Neural cell (in vitro differentiated cells): ENCODE measurements around the gene KDM4C. TPM values are rescaled to one million over a fixed set of nuclear protein-coding genes. Genes with fewer than 3 reads are reported as not detected.

Experiments used
- H2AFZ ChIP-seq: fragments of 200-600, 300-800 bp; sonication (generic), shearing (Covaris generic); 2 replicates; pipeline ENCODE4 v1.6.0; 2014; ENCODE audit warnings: low read depth, mild to moderate bottlenecking, antibody characterized with exemption, low read length, moderate library complexity
- H3F3A ChIP-seq: fragments of 200-600 bp; shearing (Covaris generic); 2 replicates; pipeline ENCODE4 v1.6.1; 2016; ENCODE audit warnings: mild to moderate bottlenecking, moderate library complexity, mixed read lengths, antibody characterized with exemption, low read length; ENCODE audit not compliant: insufficient read depth, poor library complexity, severe bottlenecking
- H3K27ac ChIP-seq: fragments of 200-600, 300-800 bp; sonication (generic), shearing (Covaris generic); 2 replicates; pipeline ENCODE4 v1.5.1; 2014; ENCODE audit warnings: mild to moderate bottlenecking, low read length, moderate library complexity
- H3K27me3 ChIP-seq: fragments of 300-800, 200-600 bp; sonication (generic), shearing (Covaris generic); 2 replicates; pipeline ENCODE4 v1.6.0; 2014; ENCODE audit warnings: mild to moderate bottlenecking, low read depth, low read length, moderate library complexity; ENCODE audit not compliant: insufficient read depth
- H3K36me3 ChIP-seq: fragments of 300-800, 200-600 bp; sonication (generic), shearing (Covaris generic); 2 replicates; pipeline ENCODE4 v1.5.1; 2014; ENCODE audit warnings: mild to moderate bottlenecking, antibody characterized with exemption, low read length, moderate library complexity; ENCODE audit not compliant: insufficient read depth
- H3K4me2 ChIP-seq: fragments of 300-800, 200-600 bp; sonication (generic), shearing (Covaris generic); 2 replicates; pipeline ENCODE4 v1.6.0; 2014; ENCODE audit warnings: mild to moderate bottlenecking, low read length
- H3K4me3 ChIP-seq: fragments of 300-800, 200-600 bp; sonication (generic), shearing (Covaris generic); 2 replicates; pipeline ENCODE4 v1.5.1; 2014; ENCODE audit warnings: mild to moderate bottlenecking, low read length, moderate library complexity
- H3K79me2 ChIP-seq: fragments of 200-600 bp; shearing (Covaris generic); replicated peaks from 2 replicates; pipeline ENCODE4 v1.6.0; 2014; ENCODE audit warnings: mild to moderate bottlenecking, low read length, moderate library complexity; ENCODE audit not compliant: insufficient read depth
- H3K9ac ChIP-seq: fragments of 300-800, 200-600 bp; sonication (generic), shearing (Covaris generic); 2 replicates; pipeline ENCODE4 v1.6.1; 2016; ENCODE audit warnings: mild to moderate bottlenecking, low read length, mixed read lengths
- H3K9me2 ChIP-seq: fragments of 200-600 bp; shearing (Covaris generic); 2 replicates; pipeline ENCODE4 v1.6.1; 2016; ENCODE audit warnings: mild to moderate bottlenecking, low read length, mixed read lengths; ENCODE audit not compliant: insufficient read depth
- H3K9me3 ChIP-seq: fragments of 200-600, 300-800 bp; sonication (generic), shearing (Covaris generic); 2 replicates; pipeline ENCODE4 v1.6.1; 2016; ENCODE audit warnings: mild to moderate bottlenecking, mixed run types, low read length, moderate library complexity, mixed read lengths
- H4K20me1 ChIP-seq: fragments of 200-600 bp; shearing (Covaris generic); 2 replicates; pipeline ENCODE4 v1.6.1; 2016; ENCODE audit warnings: mild to moderate bottlenecking, mixed run types; ENCODE audit not compliant: insufficient read depth
- CTCF ChIP-seq: fragments of 450-650 bp; IDR thresholded peaks from 2 replicates; pipeline ENCODE4 v1.5.1; 2014; ENCODE audit warnings: antibody characterized with exemption, mild to moderate bottlenecking, moderate library complexity; ENCODE audit not compliant: poor library complexity, severe bottlenecking
- EP300 ChIP-seq: fragments of 450-650 bp; conservative IDR thresholded peaks from 2 replicates; pipeline ENCODE4 v1.6.1; 2014; ENCODE audit warnings: antibody characterized with exemption, mild to moderate bottlenecking, moderate library complexity; ENCODE audit not compliant: poor library complexity, severe bottlenecking
- EZH2 ChIP-seq: fragments of 200-600, 300-800 bp; shearing (Covaris generic), sonication (generic); IDR thresholded peaks from 2 replicates; pipeline ENCODE4 v1.6.1; 2014; ENCODE audit warnings: antibody characterized with exemption, low read length, borderline replicate concordance, mild to moderate bottlenecking; ENCODE audit not compliant: insufficient read depth, poor library complexity, severe bottlenecking
- MXI1 ChIP-seq: fragments of 450-650 bp; conservative IDR thresholded peaks from 2 replicates; pipeline ENCODE4 v1.6.1; 2014; ENCODE audit warnings: antibody characterized with exemption, mild to moderate bottlenecking; ENCODE audit not compliant: poor library complexity, severe bottlenecking
- POLR2AphosphoS5 ChIP-seq: IDR thresholded peaks from 2 replicates; pipeline ENCODE4 v1.6.1; 2012
- RAD21 ChIP-seq: fragments of 450-650 bp; conservative IDR thresholded peaks from 2 replicates; pipeline ENCODE4 v1.6.1; 2014; ENCODE audit warnings: antibody characterized with exemption, mild to moderate bottlenecking, moderate library complexity
- REST ChIP-seq: IDR thresholded peaks from 2 replicates; pipeline ENCODE4 v1.6.1; 2012; ENCODE audit warnings: borderline replicate concordance
- SMC3 ChIP-seq: fragments of 450-650 bp; conservative IDR thresholded peaks from 2 replicates; pipeline ENCODE4 v1.6.1; 2014; ENCODE audit warnings: antibody characterized with exemption, mild to moderate bottlenecking, moderate library complexity; ENCODE audit not compliant: poor library complexity
- TAF1 ChIP-seq: IDR thresholded peaks from 2 replicates; pipeline ENCODE4 v1.6.1; 2012; ENCODE audit warnings: low read depth
- polyA plus RNA-seq: library from polyadenylated mRNA; depleted of rRNA; stranded (reverse); fragments of >200 nt; gene quantifications from 2 replicates; pipeline ENCODE4 v1.2.3, GENCODE V29; 2014

The KDM4C gene
- polyA plus RNA-seq, 1 donor from 2014 or later: 21.1 TPM

- Histone ChIP-seq H3K27me3 (no peaks in the 10 kb centered on the region), H3K9ac (no peak overlapping the region), H3K9me2 (no peaks in the 10 kb centered on the region), H3K27ac (no peak overlapping the region), H3K4me2 (no peak overlapping the region), H3K4me3 (no peak overlapping the region), H2AFZ (no peak overlapping the region), H3K36me3 (no peaks in the 10 kb centered on the region), H3F3A (no peaks in the 10 kb centered on the region), H3K9me3 (no peaks in the 10 kb centered on the region), H3K79me2 (no peaks in the 10 kb centered on the region), H4K20me1 (no peaks in the 10 kb centered on the region)
- TF ChIP-seq SMC3 (no peak), CTCF (no peak), EZH2 (no peak), TAF1 (no peak), EP300 (no peak)
Measured at GRCh38 chr9:6929441-6930215, 171.9 kb downstream of the KDM4C start.

- no peak overlapping the region for H3K9ac ChIP-seq
- H4K20me1 ChIP-seq: no peaks in the 10 kb centered on the region
- no peaks in the 10 kb centered on the region for H3F3A ChIP-seq
- no peak overlapping the region for H2AFZ ChIP-seq
- H3K4me2 ChIP-seq: no peak overlapping the region
- no peaks in the 10 kb centered on the region for H3K36me3 ChIP-seq
- H3K79me2 ChIP-seq: no peaks in the 10 kb centered on the region
- no peaks in the 10 kb centered on the region for H3K9me2 ChIP-seq
- H3K9me3 ChIP-seq: no peaks in the 10 kb centered on the region
- no peak for TF ChIP-seq REST
- TF ChIP-seq RAD21: no peak
- no peak for TF ChIP-seq MXI1
- no peak for TF ChIP-seq TAF1
- TF ChIP-seq POLR2AphosphoS5: no peak
- TF ChIP-seq EZH2: no peak
- no peak for TF ChIP-seq EP300
- TF ChIP-seq CTCF: no peak
- no peak for TF ChIP-seq SMC3
- no peak overlapping the region for H3K4me3 ChIP-seq
- H3K27me3 ChIP-seq: no peaks in the 10 kb centered on the region
- H3K27ac ChIP-seq: no peak overlapping the region
Measured at GRCh38 chr9:6930827-6931226, 173.1 kb downstream of the KDM4C start.
